Calu3 (cell line): ENCODE data around the gene FMNL1. TPM values are rescaled to one million over a fixed set of nuclear protein-coding genes. Genes with fewer than 3 reads are reported as not detected.
A peak's percentile ranks its signal among the peaks of the same experiment; 100 is the strongest.

Source experiments
- BruUV-seq: library from RNA; stranded (reverse); fragments of 400-500 nt; replicated peaks from 2 replicates; lab custom pipeline; 2021; lab: Mats Ljungman, UMichigan
- CTCF ChIA-PET: fragments of 300-600 bp; sonication (Branson Sonifier 250); formaldehyde crosslinking; loops from one replicate; lab custom pipeline; 2022; ENCODE audit warnings: antibody characterized with exemption; lab: Charles Lee
- DNase-seq: peaks from one replicate; pipeline ENCODE4 v3.0.0; 2022
- H3K27ac Mint-ChIP-seq: one replicate; pipeline ENCODE4 v1.8.0; 2022; ENCODE audit warnings: mixed read lengths; ENCODE audit not compliant: unreplicated experiment
- H3K27me3 Mint-ChIP-seq: one replicate; pipeline ENCODE4 v1.8.0; 2022; ENCODE audit warnings: mixed read lengths; ENCODE audit not compliant: unreplicated experiment
- H3K36me3 Mint-ChIP-seq: one replicate; pipeline ENCODE4 v1.8.0; 2022; ENCODE audit warnings: mild to moderate bottlenecking, moderate library complexity, mixed read lengths; ENCODE audit not compliant: insufficient read depth, unreplicated experiment
- H3K4me1 Mint-ChIP-seq: one replicate; pipeline ENCODE4 v1.8.0; 2022; ENCODE audit warnings: mild to moderate bottlenecking, low read depth, mixed read lengths; ENCODE audit not compliant: unreplicated experiment
- H3K4me3 Mint-ChIP-seq: one replicate; pipeline ENCODE4 v1.8.0; 2022; ENCODE audit warnings: mild to moderate bottlenecking, low read depth, moderate library complexity, mixed read lengths; ENCODE audit not compliant: unreplicated experiment
- H3K9me3 Mint-ChIP-seq: one replicate; pipeline ENCODE4 v1.8.0; 2022; ENCODE audit warnings: low read depth, mixed read lengths; ENCODE audit not compliant: unreplicated experiment
- CTCF ChIP-seq: fragments of 200-600 bp; IDR thresholded peaks from one replicate; pipeline ENCODE4 v1.8.0; 2022; ENCODE audit warnings: antibody characterized with exemption; ENCODE audit not compliant: unreplicated experiment
- intact Hi-C: fragments of 100-400 bp; cut with micrococcal nuclease; formaldehyde crosslinking; loops from one replicate; pipeline ENCODE4 v1.10.0; 2022; ENCODE audit not compliant: unreplicated experiment
- total RNA-seq: library from RNA; stranded (reverse); gene quantifications from 2 replicates; pipeline ENCODE4 v1.2.3, GENCODE V29; 2022

Gene FMNL1
- total RNA-seq, 1 experiment from 2014 or later, result 9.6 TPM

DNA sequence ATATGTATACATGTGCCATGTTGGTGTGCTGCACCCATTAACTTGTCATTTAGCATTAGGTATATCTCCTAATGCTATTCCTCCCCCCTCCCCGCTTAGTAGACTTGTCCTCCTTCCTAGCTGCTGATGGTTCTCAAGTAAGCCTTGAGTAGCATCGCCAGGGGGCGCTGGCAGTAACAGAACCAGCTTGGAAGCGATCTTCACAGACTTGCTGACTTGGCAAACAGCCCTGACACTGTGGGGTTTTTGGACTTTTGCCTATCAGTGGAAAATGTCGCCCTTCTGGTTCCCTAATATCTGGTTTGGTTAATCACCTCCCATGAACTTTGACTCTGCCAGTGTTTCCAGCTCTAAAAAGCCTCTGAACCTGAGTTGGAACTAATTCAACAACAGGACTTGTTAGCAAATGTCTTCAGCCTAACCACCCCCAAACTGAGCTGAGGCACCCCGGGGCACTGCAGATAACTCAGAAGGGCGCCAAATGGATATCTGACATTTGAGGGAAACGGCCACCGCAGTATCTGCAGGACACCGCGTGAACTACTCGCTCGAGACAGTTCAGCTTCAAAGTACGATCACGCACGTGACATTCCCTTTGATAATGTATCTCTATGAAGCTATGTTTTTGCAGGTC is 55.6 kb downstream of the FMNL1 start:
- peaks cover 13% of the 10 kb centered on the region for H3K4me1 Mint-ChIP-seq
- CTCF ChIA-PET, result interaction anchor here (0.5 to 2.8 kb wide), 26 partner anchors 8 to 172 kb away, joined by 3 to 49 read pairs (median 5); partner anchors contain the start of genes ACBD4 and MAP3K14
- peaks cover 78% of the 10 kb centered on the region for H3K36me3 Mint-ChIP-seq
- no peaks in the 10 kb centered on the region for H3K9me3 Mint-ChIP-seq
- no peak overlapping the region for H3K27ac Mint-ChIP-seq
- intact Hi-C loops, result loop anchor here (1.0 to 2.0 kb wide), 2 partner anchors 37 to 108 kb away; no protein-coding TSS in a partner anchor
- DNase-seq, result peak; percentile 95
- H3K4me3 Mint-ChIP-seq, result no peak overlapping the region
- BruUV-seq, result no TSS peak
- TF ChIP-seq CTCF, result peak; percentile 84
- no peaks in the 10 kb centered on the region for H3K27me3 Mint-ChIP-seq

DNA sequence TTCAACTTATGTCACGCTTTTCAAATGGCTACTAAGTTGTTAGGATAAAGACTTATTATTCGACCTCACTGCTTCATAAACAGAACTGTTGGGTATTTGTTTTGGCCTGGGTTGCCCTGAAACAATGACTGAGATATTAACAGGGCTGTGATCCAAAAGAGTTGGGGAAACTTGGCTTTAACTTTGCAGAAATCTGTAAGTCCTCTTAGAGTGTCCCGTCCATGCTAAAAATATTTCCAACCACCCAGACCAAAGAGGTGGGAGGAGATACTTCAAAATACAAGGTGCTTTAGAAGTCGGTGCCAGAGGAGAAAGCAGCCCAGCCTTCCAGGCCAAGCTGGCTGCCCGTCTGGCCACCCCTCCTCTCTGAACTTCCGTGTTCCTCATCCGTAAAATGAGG is 56.3 kb downstream of the FMNL1 start:
- no TSS peak for BruUV-seq
- Mint-ChIP-seq H3K9me3 (no peaks in the 10 kb centered on the region), H3K4me3 (no peak overlapping the region), H3K27me3 (no peaks in the 10 kb centered on the region), H3K27ac (no peak overlapping the region), H3K36me3 (peaks cover 78% of the 10 kb centered on the region), H3K4me1 (peaks cover 13% of the 10 kb centered on the region)
- CTCF ChIA-PET, result interaction anchor here (0.5 to 2.8 kb wide), 17 partner anchors 9 to 155 kb away, joined by 3 to 49 read pairs (median 7); partner anchors contain the start of genes ACBD4 and MAP3K14
- DNase-seq, result no peak
- intact Hi-C loops, result loop anchor here (1.0 to 2.0 kb wide), 2 partner anchors 37 to 107 kb away; no protein-coding TSS in a partner anchor
- TF ChIP-seq CTCF, result no peak

DNA sequence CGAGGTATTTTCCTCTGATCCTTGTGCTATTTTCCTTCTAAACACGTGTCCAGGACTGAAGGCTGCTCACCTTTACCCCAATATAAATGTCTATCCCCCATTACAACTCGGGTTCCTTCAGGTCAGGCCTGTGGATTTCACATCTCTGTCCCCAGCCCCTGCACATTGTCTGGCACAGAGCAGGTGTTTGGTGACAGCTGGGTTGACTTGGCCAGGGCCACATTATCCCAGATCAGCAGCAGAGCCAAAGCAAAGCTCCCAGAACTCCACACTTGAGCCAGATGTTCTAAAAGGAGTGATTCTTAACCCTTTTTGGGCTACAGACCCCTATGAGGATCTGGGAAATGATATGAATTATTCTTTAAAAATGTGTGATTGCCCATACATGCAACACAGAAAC is 58.2 kb downstream of the FMNL1 start:
- BruUV-seq, result no TSS peak
- H3K4me3 Mint-ChIP-seq, result no peak overlapping the region
- peaks cover 82% of the 10 kb centered on the region for H3K36me3 Mint-ChIP-seq
- H3K4me1 Mint-ChIP-seq, result peaks cover 13% of the 10 kb centered on the region
- intact Hi-C loops, result no loop called here
- no peaks in the 10 kb centered on the region for H3K27me3 Mint-ChIP-seq
- no peak for TF ChIP-seq CTCF
- H3K9me3 Mint-ChIP-seq, result no peaks in the 10 kb centered on the region
- CTCF ChIA-PET, result interaction anchor here (0.7 to 0.8 kb wide), 2 partner anchors 49 to 52 kb away, joined by 3 to 4 read pairs; no protein-coding TSS in a partner anchor
- H3K27ac Mint-ChIP-seq, result no peak overlapping the region
- DNase-seq, result no peak

DNA sequence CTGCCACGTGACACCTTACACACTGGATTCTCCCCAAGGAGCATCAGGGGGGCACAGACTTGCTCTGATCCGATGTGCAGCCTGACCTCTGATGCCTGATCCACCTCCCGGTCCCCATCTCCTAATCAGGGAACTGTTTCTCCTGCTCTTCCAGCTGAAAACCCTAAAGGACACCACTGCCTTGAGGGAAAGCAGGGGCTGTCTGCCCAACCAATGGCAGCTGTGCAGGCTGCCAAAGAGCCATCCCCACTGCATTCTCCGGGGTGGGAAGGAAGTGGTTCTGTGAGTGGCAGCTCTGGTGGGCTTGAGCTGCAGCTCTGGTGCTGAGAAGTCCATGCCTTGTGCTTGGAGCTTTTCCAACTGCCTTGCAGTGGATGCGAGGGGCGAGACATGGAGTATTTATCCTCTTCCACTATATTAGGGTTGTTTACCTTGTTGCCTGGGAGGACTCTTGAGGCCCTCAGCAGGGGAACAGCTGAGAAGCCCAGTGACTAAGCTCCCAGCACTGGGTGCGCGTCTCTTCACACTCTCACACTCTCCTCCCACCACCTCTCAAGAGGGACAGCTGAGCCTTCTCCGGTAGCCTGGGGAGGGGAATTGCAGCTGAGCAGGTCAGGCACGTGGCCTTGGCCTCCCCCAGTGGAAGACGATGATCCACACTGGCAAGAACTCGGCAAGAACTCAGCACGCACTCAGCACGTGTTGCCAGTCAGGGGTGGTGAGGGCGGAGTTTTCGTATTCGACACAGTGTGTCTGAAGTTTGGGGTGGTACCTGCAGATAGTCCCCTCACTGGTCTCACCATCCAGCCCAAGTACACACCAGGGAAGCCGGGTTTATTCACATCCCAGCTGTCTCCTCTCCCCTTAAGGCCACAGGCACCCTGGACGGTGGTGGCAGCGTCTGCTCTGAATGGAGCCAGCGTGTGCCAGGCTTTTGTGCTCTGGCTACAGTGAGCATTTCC is 61.3 kb downstream of the FMNL1 start:
- Mint-ChIP-seq H3K27me3 (no peaks in the 10 kb centered on the region), H3K4me1 (peaks cover 3% of the 10 kb centered on the region), H3K4me3 (no peak overlapping the region), H3K36me3 (peaks cover 82% of the 10 kb centered on the region), H3K9me3 (no peaks in the 10 kb centered on the region), H3K27ac (no peak overlapping the region)
- TF ChIP-seq CTCF, result no peak
- no peak for DNase-seq
- CTCF ChIA-PET, result interaction anchor here (2.0 kb wide), 1 partner anchor 11 kb away, joined by 10 read pairs; no protein-coding TSS in a partner anchor
- intact Hi-C loops, result no loop called here
- BruUV-seq, result no TSS peak
